ENCODE measurements around the gene PRR20E.
"Not testable (repeated sequence)": the region's sequence is repeated elsewhere in the genome, so short reads cannot be mapped to it uniquely, and the experiment has no call there.

Gene PRR20E

GRCh38 chr13:57166897-57167296, at the start of gene PRR20E:
TSS of gene PRR20E (plus strand) at chr13:57167197. CDS start at chr13:57167584, 387 bp downstream.
- not testable (repeated sequence) for H3K27ac ChIP-seq

- no peak overlapping the region for H3K27ac ChIP-seq
- TF ChIP-seq CTCF (IDR thresholded peaks at IDR 0.05) (no peak), ZFX (IDR thresholded peaks at IDR 0.05; ENCODE audit: borderline replicate concordance) (no peak)
These were observed 43.3 kb upstream of the PRR20E start for GRCh38 chr13:57123681-57124080.

- TF ChIP-seq ZFX (IDR thresholded peaks at IDR 0.05; ENCODE audit: borderline replicate concordance) (no peak), CTCF (IDR thresholded peaks at IDR 0.05) (no peak)
- H3K27ac ChIP-seq: no peak overlapping the region
These were observed 38.1 kb upstream of the PRR20E start for GRCh38 chr13:57128909-57129308.

GRCh38 chr13:57136093-57136492, 30.9 kb upstream of the PRR20E start:
- TF ChIP-seq ZFX (IDR thresholded peaks at IDR 0.05; ENCODE audit: borderline replicate concordance) (no peak), CTCF (IDR thresholded peaks at IDR 0.05) (no peak)

GRCh38 chr13:57137585-57137984, 29.4 kb upstream of the PRR20E start:
- TF ChIP-seq ZFX (IDR thresholded peaks at IDR 0.05; ENCODE audit: borderline replicate concordance) (no peak), CTCF (IDR thresholded peaks at IDR 0.05) (no peak)

More at GRCh38 chr13:57136093-57136492, 30.9 kb upstream of the PRR20E start:
- no peak overlapping the region for H3K27ac ChIP-seq

GRCh38 chr13:57138988-57139387, 28.0 kb upstream of the PRR20E start:
- TF ChIP-seq CTCF (IDR thresholded peaks at IDR 0.05) (no peak), ZFX (IDR thresholded peaks at IDR 0.05; ENCODE audit: borderline replicate concordance) (no peak)
- no peak overlapping the region for H3K27ac ChIP-seq

More at GRCh38 chr13:57137585-57137984, 29.4 kb upstream of the PRR20E start:
- H3K27ac ChIP-seq: no peak overlapping the region

- not testable (repeated sequence) for H3K27ac ChIP-seq
These were observed 27.2 kb upstream of the PRR20E start for GRCh38 chr13:57139781-57140180.

GRCh38 chr13:57140235-57140968, 26.6 kb upstream of the PRR20E start, which contains the start of gene PRR20A:
TSS of gene PRR20A (plus strand) at chr13:57140918. CDS start at chr13:57141305, 387 bp downstream.
- H3K27ac ChIP-seq: not testable (repeated sequence)

GRCh38 chr13:57147188-57147587, 19.8 kb upstream of the PRR20E start, which contains the start of gene PRR20B:
TSS of gene PRR20B (plus strand) at chr13:57147488. CDS start at chr13:57147875, 387 bp downstream.
- not testable (repeated sequence) for H3K27ac ChIP-seq

GRCh38 chr13:57148106-57148505, 18.9 kb upstream of the PRR20E start:
- H3K27ac ChIP-seq: not testable (repeated sequence)

- not testable (repeated sequence) for H3K27ac ChIP-seq
These were observed 13.2 kb upstream of the PRR20E start, which contains the start of gene PRR20C for GRCh38 chr13:57153761-57154160. TSS of gene PRR20C (plus strand) at chr13:57154061. CDS start at chr13:57154448, 387 bp downstream.

- H3K27ac ChIP-seq: not testable (repeated sequence)
These were observed 6.7 kb upstream of the PRR20E start, which contains the start of gene PRR20D for GRCh38 chr13:57160332-57160731. TSS of gene PRR20D (plus strand) at chr13:57160632. CDS start at chr13:57161019, 387 bp downstream.
